Body of pancreas (tissue), 4 donors: ENCODE data around the gene COL6A3. TPM values are rescaled to one million over a fixed set of nuclear protein-coding genes. Genes with fewer than 3 reads are reported as not detected.

Experiments used
- ATAC-seq: fragments of 150-250 bp; one replicate; pipeline ENCODE4 v1.9.1; 2016
- DNase-seq, 4 donors: peaks; one replicate each; pipeline ENCODE4 v3.0.0-alpha.2; 2019
- H3K27ac ChIP-seq, 4 donors: fragments of 200-600 bp; sonication (generic); 1 replicate in 3 of 4; 2 replicates in 1 of 4; pipeline versions ENCODE4 v1.5.1 to v1.6.1; 2016 to 2019; ENCODE audit warnings: mild to moderate bottlenecking in 1 of 4, mixed read lengths in 1 of 4, moderate library complexity in 1 of 4
- H3K27me3 ChIP-seq, 2 donors: fragments of 200-600 bp; sonication (generic); one replicate each; pipeline ENCODE4 v1.6.0; 2016; ENCODE audit warnings: mild to moderate bottlenecking in 1 of 2
- H3K36me3 ChIP-seq, 2 donors: fragments of 200-600 bp; sonication (generic); replicated peaks in 1 of 2; 2 replicates each; pipeline ENCODE4 v1.5.1; 2016; ENCODE audit warnings: low read depth in 2 of 2; ENCODE audit not compliant: insufficient read depth in 1 of 2
- H3K4me1 ChIP-seq: fragments of 200-600 bp; sonication (generic); one replicate; pipeline ENCODE4 v1.6.0; 2016
- H3K4me3 ChIP-seq, 2 donors: fragments of 200-600 bp; sonication (generic); 1 replicate in 1 of 2; 2 replicates in 1 of 2; pipeline ENCODE4 v1.5.1; 2016 to 2019
- H3K9me3 ChIP-seq, 3 donors: fragments of 200-600 bp; sonication (generic); 1 replicate in 2 of 3; 2 replicates in 1 of 3; pipeline ENCODE4 v1.5.1; 2016
- CTCF ChIP-seq, 7 experiments: fragments of 450-650 bp in 4 of 7; fragments of 200-600 bp in 3 of 7; sonication (generic) in 3 of 7; IDR thresholded peaks; one replicate each; pipeline ENCODE4 v1.5.1; 2016 to 2019; ENCODE audit warnings: antibody characterized with exemption in 7 of 7
- POLR2A ChIP-seq, 3 donors: fragments of 450-650 bp; IDR thresholded peaks; one replicate each; pipeline ENCODE4 v1.6.1; 2016; ENCODE audit warnings: antibody characterized with exemption in 3 of 3, mild to moderate bottlenecking in 2 of 3
- WGBS, 2 donors: methylation state at CpG; one replicate each; pipeline ENCODE4 v1.1.5; 2017; 5-methylcytosine and 5-hydroxymethylcytosine counted together
- intact Hi-C: fragments of 100-400 bp; cut with DNase I; formaldehyde crosslinking; loops from one replicate; pipeline ENCODE4 v1.15.1; 2023
- total RNA-seq, 2 donors: library from RNA; depleted of rRNA; stranded (reverse); fragments of >200 nt; gene quantifications; one replicate each; pipeline ENCODE4 v1.1.0, GENCODE V29; 2016

The COL6A3 gene
- total RNA-seq, 2 donors from 2014 or later: 46.4 to 121 TPM

GRCh38 chr2:237326266-237327171, 87.4 kb downstream of the COL6A3 start:
- TF ChIP-seq CTCF (IDR thresholded peaks at IDR 0.05) (no peak), POLR2A (IDR thresholded peaks at IDR 0.05) (no peak)
- WGBS, 2 donors: 38 to 41% methylated on average over 12 of the region's 12 CpGs
- DNase-seq: no peak
- H3K4me1 ChIP-seq: no peaks in the 10 kb centered on the region
- intact Hi-C loops: no loop called here
- H3K4me3 ChIP-seq: no peak overlapping the region
- H3K27ac ChIP-seq: peak overlapping the region in 1 of 4 donors; percentile 27
- no peaks in the 10 kb centered on the region for H3K27me3 ChIP-seq
- H3K36me3 ChIP-seq: no peaks in the 10 kb centered on the region
- no peaks in the 10 kb centered on the region for H3K9me3 ChIP-seq
- ATAC-seq: no peak

GRCh38 chr2:237324837-237325236, 89.1 kb downstream of the COL6A3 start:
- Histone ChIP-seq H3K9me3 (no peaks in the 10 kb centered on the region), H3K4me3 (no peak overlapping the region), H3K27me3 (no peaks in the 10 kb centered on the region), H3K27ac (no peak overlapping the region), H3K4me1 (no peaks in the 10 kb centered on the region), H3K36me3 (no peaks in the 10 kb centered on the region)
- no peak for TF ChIP-seq POLR2A (IDR thresholded peaks at IDR 0.05)
- no peak for TF ChIP-seq CTCF (IDR thresholded peaks at IDR 0.05)
- WGBS, 2 donors: 41 to 46% methylated on average over 5 of the region's 5 CpGs
- no peak for DNase-seq
- intact Hi-C loops: no loop called here
- ATAC-seq: no peak

- ATAC-seq: no peak
- intact Hi-C loops: no loop called here
These were observed 89.5 kb downstream of the COL6A3 start for GRCh38 chr2:237324405-237324831.

GRCh38 chr2:237323656-237324055, 90.3 kb downstream of the COL6A3 start:
- Histone ChIP-seq H3K36me3 (no peaks in the 10 kb centered on the region), H3K27ac (no peak overlapping the region), H3K9me3 (no peaks in the 10 kb centered on the region), H3K27me3 (no peaks in the 10 kb centered on the region), H3K4me1 (no peaks in the 10 kb centered on the region), H3K4me3 (no peak overlapping the region)
- TF ChIP-seq POLR2A (IDR thresholded peaks at IDR 0.05): no peak
- no peak for TF ChIP-seq CTCF (IDR thresholded peaks at IDR 0.05)
- DNase-seq (no peak), ATAC-seq (no peak)
- 74 to 78% methylated on average over 8 of the region's 8 CpGs for WGBS, 2 donors
- intact Hi-C loops: no loop called here

More at GRCh38 chr2:237324405-237324831, 89.5 kb downstream of the COL6A3 start:
- TF ChIP-seq POLR2A (IDR thresholded peaks at IDR 0.05) (no peak), CTCF (IDR thresholded peaks at IDR 0.05) (no peak)
- Histone ChIP-seq H3K9me3 (no peaks in the 10 kb centered on the region), H3K36me3 (no peaks in the 10 kb centered on the region), H3K27ac (no peak overlapping the region), H3K4me1 (no peaks in the 10 kb centered on the region), H3K27me3 (no peaks in the 10 kb centered on the region), H3K4me3 (no peak overlapping the region)
- DNase-seq: no peak
- WGBS, 2 donors: 57 to 65% methylated on average over 12 of the region's 12 CpGs
